Measurements from ENCODE around the gene RSKR. TPM values are rescaled to one million over a fixed set of nuclear protein-coding genes. Genes with fewer than 3 reads are reported as not detected.

RSKR gene
- total RNA-seq, 4 donors from 2014 or later, result 4.2 to 13.1 (median 9.5) TPM

- peak; percentile 96 to 97 for DNase-seq
- H3K4me1 ChIP-seq, result peaks cover 19 to 28% of the 10 kb centered on the region in 2 donors
- H3K36me3 ChIP-seq, result peaks cover 22 to 29% of the 10 kb centered on the region in 2 donors
These were observed 31.0 kb upstream of the RSKR start, which contains the start of gene BLTP2 for GRCh38 chr17:28644787-28645575. Gene BLTP2, minus strand, starts transcription at chr17:28645158. Its CDS starts 102 bp downstream, at chr17:28645056.

GRCh38 chr17:28643983-28644786 is 30.2 kb upstream of the RSKR start:
- no peaks in the 10 kb centered on the region for H3K9me3 ChIP-seq
- peak overlapping the region; percentile 13 to 93 (median 77) for H3K4me3 ChIP-seq (replicated peaks in 1 of 3)
- H3K27ac ChIP-seq, result peak overlapping the region; percentile 79 to 89 (median 88)
- peaks cover 19 to 28% of the 10 kb centered on the region in 2 donors for H3K4me1 ChIP-seq
- 1% methylated on average over 17 of the region's 18 CpGs for WGBS, 2 donors
- H3K36me3 ChIP-seq, result peaks cover 30 to 37% of the 10 kb centered on the region in 2 donors
- DNase-seq, result peak; percentile 46 to 50
- intact Hi-C loops (cut with DNase I), result no loop called here
- H3K27me3 ChIP-seq, result no peaks in the 10 kb centered on the region
- TF ChIP-seq, protein P1, sequence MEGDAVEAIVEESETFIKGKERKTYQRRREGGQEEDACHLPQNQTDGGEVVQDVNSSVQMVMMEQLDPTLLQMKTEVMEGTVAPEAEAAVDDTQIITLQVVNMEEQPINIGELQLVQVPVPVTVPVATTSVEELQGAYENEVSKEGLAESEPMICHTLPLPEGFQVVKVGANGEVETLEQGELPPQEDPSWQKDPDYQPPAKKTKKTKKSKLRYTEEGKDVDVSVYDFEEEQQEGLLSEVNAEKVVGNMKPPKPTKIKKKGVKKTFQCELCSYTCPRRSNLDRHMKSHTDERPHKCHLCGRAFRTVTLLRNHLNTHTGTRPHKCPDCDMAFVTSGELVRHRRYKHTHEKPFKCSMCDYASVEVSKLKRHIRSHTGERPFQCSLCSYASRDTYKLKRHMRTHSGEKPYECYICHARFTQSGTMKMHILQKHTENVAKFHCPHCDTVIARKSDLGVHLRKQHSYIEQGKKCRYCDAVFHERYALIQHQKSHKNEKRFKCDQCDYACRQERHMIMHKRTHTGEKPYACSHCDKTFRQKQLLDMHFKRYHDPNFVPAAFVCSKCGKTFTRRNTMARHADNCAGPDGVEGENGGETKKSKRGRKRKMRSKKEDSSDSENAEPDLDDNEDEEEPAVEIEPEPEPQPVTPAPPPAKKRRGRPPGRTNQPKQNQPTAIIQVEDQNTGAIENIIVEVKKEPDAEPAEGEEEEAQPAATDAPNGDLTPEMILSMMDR (IDR thresholded peaks at IDR 0.05), result peak in 4 of 6 experiments; percentile 29 to 47 (median 38)
- no peak for TF ChIP-seq POLR2A (IDR thresholded peaks at IDR 0.05)

More at GRCh38 chr17:28644787-28645575, 31.0 kb upstream of the RSKR start, which contains the start of gene BLTP2:
- Histone ChIP-seq H3K9me3 (no peaks in the 10 kb centered on the region), H3K4me3 (replicated peaks in 1 of 3) (peak within 1 kb of the TSS; percentile 13 to 93 (median 77)), H3K27me3 (no peaks in the 10 kb centered on the region), H3K27ac (peak within 1 kb of the TSS; percentile 86 to 89 (median 88))
- intact Hi-C loops (cut with DNase I), result loop anchor here (5.0 kb wide), 1 partner anchor 82 kb away; the partner anchor contains the start of genes NEK8 and TLCD1
- WGBS, 2 donors, result 1 to 2% methylated on average over 17 to 40 of the region's 89 CpGs
- TF ChIP-seq POLR2A (IDR thresholded peaks at IDR 0.05), result peak in 1 of 2 donors; percentile 86
- TF ChIP-seq, protein P1 (IDR thresholded peaks at IDR 0.05), result peak in 2 of 6 experiments; percentile 22 to 25

GRCh38 chr17:28641579-28641978 is 27.6 kb upstream of the RSKR start:
- no peaks in the 10 kb centered on the region for H3K9me3 ChIP-seq
- peaks cover 51 to 55% of the 10 kb centered on the region in 2 donors for H3K36me3 ChIP-seq
- peaks cover 18 to 21% of the 10 kb centered on the region in 2 donors for H3K4me1 ChIP-seq
- 94% methylated on average over 2 of the region's 2 CpGs for WGBS, 2 donors
- no peaks in the 10 kb centered on the region for H3K27me3 ChIP-seq
- H3K27ac ChIP-seq, result no peak overlapping the region
- TF ChIP-seq POLR2A (IDR thresholded peaks at IDR 0.05), result no peak
- DNase-seq, result no peak
- H3K4me3 ChIP-seq (replicated peaks in 1 of 3), result no peak overlapping the region
- intact Hi-C loops (cut with DNase I), result no loop called here

GRCh38 chr17:28635506-28635905 is 21.5 kb upstream of the RSKR start:
- WGBS, 2 donors, result 94 to 100% methylated on average over 1 of the region's 1 CpG
- no peaks in the 10 kb centered on the region for H3K4me1 ChIP-seq
- intact Hi-C loops (cut with DNase I), result no loop called here
- peaks cover 85 to 100% of the 10 kb centered on the region in 2 donors for H3K36me3 ChIP-seq
- no peak for DNase-seq
- no peak overlapping the region for H3K4me3 ChIP-seq (replicated peaks in 1 of 3)
- H3K9me3 ChIP-seq, result no peaks in the 10 kb centered on the region
- H3K27me3 ChIP-seq, result no peaks in the 10 kb centered on the region
- no peak for TF ChIP-seq POLR2A (IDR thresholded peaks at IDR 0.05)
- TF ChIP-seq, protein P1 (IDR thresholded peaks at IDR 0.05), result no peak
- no peak overlapping the region for H3K27ac ChIP-seq

GRCh38 chr17:28634206-28634865 is 20.4 kb upstream of the RSKR start:
- H3K9me3 ChIP-seq, result no peaks in the 10 kb centered on the region
- TF ChIP-seq, protein P1 (IDR thresholded peaks at IDR 0.05), result no peak
- TF ChIP-seq POLR2A (IDR thresholded peaks at IDR 0.05), result no peak
- H3K4me1 ChIP-seq, result no peaks in the 10 kb centered on the region
- no peak overlapping the region for H3K4me3 ChIP-seq (replicated peaks in 1 of 3)
- no peak for DNase-seq
- H3K27ac ChIP-seq, result no peak overlapping the region
- WGBS, 2 donors, result 83 to 84% methylated on average over 14 of the region's 14 CpGs
- peaks cover 82 to 89% of the 10 kb centered on the region in 2 donors for H3K36me3 ChIP-seq
- H3K27me3 ChIP-seq, result no peaks in the 10 kb centered on the region
- intact Hi-C loops (cut with DNase I), result no loop called here
